HG03575 (cell line): ENCODE results near the gene MYLK.

Experiments
- ATAC-seq: cut with Tn5 transposase; IDR thresholded peaks from one replicate; pipeline ENCODE4 v1.9.1; 2021; ENCODE audit not compliant: unreplicated experiment, insufficient number of reproducible peaks, low FRiP score; ENCODE audit errors: extremely low read depth

MYLK gene

GRCh38 chr3:123644358-123644757 lies 239.8 kb downstream of the MYLK start:
- ATAC-seq = no peak

- no peak for ATAC-seq
Measured at GRCh38 chr3:123642957-123643330, 241.2 kb downstream of the MYLK start.

- no peak for ATAC-seq
Measured at GRCh38 chr3:123642182-123642956, 241.8 kb downstream of the MYLK start.

- no peak for ATAC-seq
Measured at GRCh38 chr3:123641505-123641904, 242.6 kb downstream of the MYLK start.

GRCh38 chr3:123640740-123641462 lies 243.2 kb downstream of the MYLK start:
- no peak for ATAC-seq

- no peak for ATAC-seq
Measured at GRCh38 chr3:123640311-123640710, 243.8 kb downstream of the MYLK start.

GRCh38 chr3:123638936-123639689 lies 245.0 kb downstream of the MYLK start:
- no peak for ATAC-seq

GRCh38 chr3:123637841-123638240 lies 246.3 kb downstream of the MYLK start:
- no peak for ATAC-seq

GRCh38 chr3:123637131-123637530 lies 247.0 kb downstream of the MYLK start:
- ATAC-seq = no peak

- ATAC-seq = no peak
Measured at GRCh38 chr3:123636431-123636841, 247.7 kb downstream of the MYLK start.

GRCh38 chr3:123635717-123636116 lies 248.4 kb downstream of the MYLK start:
- no peak for ATAC-seq

GRCh38 chr3:123635217-123635616 lies 248.9 kb downstream of the MYLK start:
- ATAC-seq = no peak

GRCh38 chr3:123634149-123635051 lies 249.7 kb downstream of the MYLK start:
- no peak for ATAC-seq

- ATAC-seq = no peak
Measured at GRCh38 chr3:123633530-123633929, 250.6 kb downstream of the MYLK start.

- ATAC-seq = no peak
Measured at GRCh38 chr3:123632161-123632655, 251.9 kb downstream of the MYLK start.

GRCh38 chr3:123629747-123630047 lies 254.4 kb downstream of the MYLK start:
- ATAC-seq = no peak

GRCh38 chr3:123628996-123629746 lies 255.0 kb downstream of the MYLK start:
- ATAC-seq = no peak
